Liver (tissue), 3 donors: ENCODE data around the gene GUCD1.

Experiments used
- CTCF ChIP-seq: fragments of 150-350 bp; IDR thresholded peaks from 2 replicates; pipeline ENCODE4 v1.5.1; 2017; ENCODE audit warnings: improper control_type of control experiment, low read depth, low read length; ENCODE audit not compliant: missing input control
- JUND ChIP-seq, 2 donors: IDR thresholded peaks; 2 replicates each; pipeline ENCODE4 v1.6.1; 2016; ENCODE audit warnings: antibody characterized with exemption in 2 of 2
- REST ChIP-seq: IDR thresholded peaks from 2 replicates; pipeline ENCODE4 v1.6.1; 2016; ENCODE audit warnings: antibody characterized with exemption, mild to moderate bottlenecking
- SP1 ChIP-seq: IDR thresholded peaks from 2 replicates; pipeline ENCODE4 v1.6.1; 2018; ENCODE audit warnings: antibody characterized with exemption, mild to moderate bottlenecking
- donor health status: healthy.
- donor health status: healthy.

GRCh38 chr22:24578355-24579257 lies 23.7 kb upstream of the GUCD1 start:
- TF ChIP-seq REST, result no peak
- peak in 1 of 2 donors; percentile 10 for TF ChIP-seq JUND (IDR thresholded peaks at IDR 0.05)
- no peak for TF ChIP-seq CTCF
- TF ChIP-seq SP1, result peak; percentile 37
